Pons (tissue), 1 donor: ENCODE results near the gene HADHA.
"Not testable (repeated sequence)": the region's sequence is repeated elsewhere in the genome, so short reads cannot be mapped to it uniquely, and the experiment has no call there.

Source experiments
- DNase-seq: peaks from one replicate; pipeline ENCODE4 v3.0.0-alpha.2; 2016; ENCODE audit warnings: low spot score

The HADHA gene

GRCh38 chr2:26173776-26174482 is 70.5 kb downstream of the HADHA start:
- peak; percentile 37 for DNase-seq

- no peak for DNase-seq
These were observed 71.3 kb downstream of the HADHA start, which contains the start of gene GAREM2 for GRCh38 chr2:26172871-26173775. Gene GAREM2, plus strand, starts transcription at chr2:26173088. Its CDS starts 133 bp downstream, at chr2:26173221.

GRCh38 chr2:26172189-26172870 is 72.1 kb downstream of the HADHA start:
- DNase-seq: no peak

GRCh38 chr2:26170795-26171194 is 73.6 kb downstream of the HADHA start:
- DNase-seq: no peak

- no peak for DNase-seq
These were observed 74.6 kb downstream of the HADHA start for GRCh38 chr2:26169681-26170414.

- no peak for DNase-seq
These were observed 75.2 kb downstream of the HADHA start for GRCh38 chr2:26169226-26169625.

GRCh38 chr2:26168785-26169184 is 75.6 kb downstream of the HADHA start:
- DNase-seq: no peak

GRCh38 chr2:26166541-26166940 is 77.9 kb downstream of the HADHA start:
- DNase-seq: not testable (repeated sequence)

- no peak for DNase-seq
These were observed 79.0 kb downstream of the HADHA start for GRCh38 chr2:26165403-26165802.

GRCh38 chr2:26164641-26165211 is 79.7 kb downstream of the HADHA start:
- DNase-seq: no peak

- peak; percentile 90 for DNase-seq
These were observed 80.2 kb downstream of the HADHA start for GRCh38 chr2:26164231-26164630.

GRCh38 chr2:26162963-26163362 is 81.5 kb downstream of the HADHA start:
- no peak for DNase-seq

GRCh38 chr2:26161926-26162325 is 82.5 kb downstream of the HADHA start:
- no peak for DNase-seq

- no peak for DNase-seq
These were observed 86.9 kb downstream of the HADHA start for GRCh38 chr2:26157580-26157979.

GRCh38 chr2:26150243-26150642 is 94.2 kb downstream of the HADHA start:
- DNase-seq: no peak

GRCh38 chr2:26148501-26148900 is 95.9 kb downstream of the HADHA start:
- no peak for DNase-seq

GRCh38 chr2:26144953-26145680 is 99.3 kb downstream of the HADHA start:
- peak; percentile 85 for DNase-seq

GRCh38 chr2:26144031-26144430 is 100.4 kb downstream of the HADHA start:
- no peak for DNase-seq

GRCh38 chr2:26141145-26141769 is 103.2 kb downstream of the HADHA start:
- DNase-seq: no peak
